GM12878 (cell line): ENCODE results near the gene ACTMAP. TPM values are rescaled to one million over a fixed set of nuclear protein-coding genes. Genes with fewer than 3 reads are reported as not detected.

Experiments
- ASH2L ChIP-seq: fragments of 300-600, 200-600 bp; sonication (generic); IDR thresholded peaks from 2 replicates; pipeline ENCODE4 v1.6.1; 2017; ENCODE audit warnings: low read depth, mild to moderate bottlenecking, borderline replicate concordance
- BACH1 ChIP-seq: fragments of 450-650 bp; IDR thresholded peaks from 2 replicates; pipeline ENCODE4 v1.6.1; 2017; ENCODE audit warnings: mild to moderate bottlenecking, borderline replicate concordance
- BCLAF1 ChIP-seq: fragments of 450-650 bp; IDR thresholded peaks from 2 replicates; pipeline ENCODE4 v1.6.1; 2017; ENCODE audit warnings: antibody characterized with exemption, mild to moderate bottlenecking, moderate library complexity
- BHLHE40 ChIP-seq, 2 experiments: fragments of 450-650 bp in 1 of 2; IDR thresholded peaks; 2 replicates each; pipeline ENCODE4 v1.6.1; 2011 to 2017; ENCODE audit warnings: low read depth in 2 of 2, borderline replicate concordance in 1 of 2, improper control_type of control experiment in 1 of 2, low read length in 1 of 2, mild to moderate bottlenecking in 1 of 2
- CBFB ChIP-seq: IDR thresholded peaks from 2 replicates; pipeline ENCODE4 v1.6.1; 2016; ENCODE audit warnings: antibody characterized with exemption, low read depth
- CHD1 ChIP-seq: IDR thresholded peaks from 2 replicates; pipeline ENCODE4 v1.6.1; 2012; ENCODE audit warnings: low read depth, low read length, improper control_type of control experiment
- ESRRA ChIP-seq: IDR thresholded peaks from 2 replicates; pipeline ENCODE4 v1.6.1; 2012; ENCODE audit warnings: mild to moderate bottlenecking, low read length, improper control_type of control experiment
- FOXM1 ChIP-seq: IDR thresholded peaks from 2 replicates; pipeline ENCODE4 v1.6.1; 2012; ENCODE audit warnings: low read depth, mild to moderate bottlenecking, inconsistent platforms, low read length, moderate library complexity
- HDAC6 ChIP-seq: fragments of 200-600 bp; sonication (generic); IDR thresholded peaks from one replicate; pipeline ENCODE4 v1.8.0; 2017; ENCODE audit warnings: antibody characterized with exemption; ENCODE audit not compliant: unreplicated experiment
- HDGF ChIP-seq: fragments of 450-650 bp; IDR thresholded peaks from 2 replicates; pipeline ENCODE4 v1.6.1; 2016; ENCODE audit warnings: antibody characterized with exemption
- IKZF1 ChIP-seq: fragments of 450-650 bp; conservative IDR thresholded peaks from 2 replicates; pipeline ENCODE4 v1.6.1; 2017; ENCODE audit warnings: antibody characterized with exemption, mild to moderate bottlenecking
- IRF3 ChIP-seq: fragments of 450-650 bp; IDR thresholded peaks from 2 replicates; pipeline ENCODE4 v1.6.1; 2014; ENCODE audit warnings: mild to moderate bottlenecking
- KAT2A ChIP-seq: conservative IDR thresholded peaks from 2 replicates; pipeline ENCODE4 v1.6.1; 2011; ENCODE audit warnings: low read depth, low read length; ENCODE audit not compliant: control insufficient read depth
- LARP7 ChIP-seq: fragments of 450-650 bp; IDR thresholded peaks from 2 replicates; pipeline ENCODE4 v1.6.1; 2017; ENCODE audit warnings: mild to moderate bottlenecking
- NFYA ChIP-seq: IDR thresholded peaks from 2 replicates; pipeline ENCODE4 v1.6.1; 2011; ENCODE audit warnings: low read depth, mild to moderate bottlenecking, low read length, improper control_type of control experiment, borderline replicate concordance
- NRF1 ChIP-seq: conservative IDR thresholded peaks from 2 replicates; pipeline ENCODE4 v1.6.1; 2011; ENCODE audit warnings: mild to moderate bottlenecking, low read depth, low read length, improper control_type of control experiment
- PML ChIP-seq: IDR thresholded peaks from 2 replicates; pipeline ENCODE4 v1.6.1; 2012; ENCODE audit warnings: low read length, inconsistent platforms
- POLR2A ChIP-seq: IDR thresholded peaks from 2 replicates; pipeline ENCODE4 v1.6.1; 2011; ENCODE audit warnings: low read depth, mild to moderate bottlenecking, low read length
- POLR2AphosphoS2 ChIP-seq: IDR thresholded peaks from 2 replicates; pipeline ENCODE4 v1.6.1; 2011; ENCODE audit warnings: low read depth, mild to moderate bottlenecking, low read length, improper control_type of control experiment, moderate library complexity
- POU2F2 ChIP-seq: IDR thresholded peaks from 3 replicates; pipeline ENCODE4 v1.6.1; 2011; ENCODE audit warnings: low read depth, mild to moderate bottlenecking, low read length, borderline replicate concordance
- RB1 ChIP-seq: fragments of 450-650 bp; formaldehyde crosslinking; IDR thresholded peaks from 2 replicates; pipeline ENCODE4 v1.6.1; 2017; ENCODE audit warnings: mild to moderate bottlenecking, borderline replicate concordance
- SIX5 ChIP-seq: IDR thresholded peaks from 2 replicates; pipeline ENCODE4 v1.6.1; 2011; ENCODE audit warnings: mild to moderate bottlenecking, low read depth, low read length, moderate library complexity; ENCODE audit not compliant: severe bottlenecking
- SP1 ChIP-seq: IDR thresholded peaks from one replicate; pipeline ENCODE4 v1.6.1; 2011; ENCODE audit warnings: low read depth, low read length
- STAT1 ChIP-seq: fragments of 450-650 bp; conservative IDR thresholded peaks from 2 replicates; pipeline ENCODE4 v1.6.1; 2014; ENCODE audit warnings: antibody characterized with exemption, mild to moderate bottlenecking
- STAT3 ChIP-seq: IDR thresholded peaks from 2 replicates; pipeline ENCODE4 v1.6.1; 2011; ENCODE audit warnings: low read depth, low read length, improper control_type of control experiment
- TCF3 ChIP-seq: IDR thresholded peaks from 2 replicates; pipeline ENCODE4 v1.6.1; 2012; ENCODE audit warnings: low read depth, mild to moderate bottlenecking, low read length, borderline replicate concordance; ENCODE audit not compliant: insufficient read depth
- TCF7 ChIP-seq: IDR thresholded peaks from 2 replicates; pipeline ENCODE4 v1.6.1; 2014; ENCODE audit warnings: antibody characterized with exemption, borderline replicate concordance
- ZNF217 ChIP-seq: fragments of 450-650 bp; IDR thresholded peaks from 2 replicates; pipeline ENCODE4 v1.6.1; 2017; ENCODE audit warnings: antibody characterized with exemption, mild to moderate bottlenecking
- ZNF384 ChIP-seq: IDR thresholded peaks from 2 replicates; pipeline ENCODE4 v1.6.1; 2012; ENCODE audit warnings: low read depth, mild to moderate bottlenecking, low read length, improper control_type of control experiment, borderline replicate concordance
- polyA plus RNA-seq, 11 experiments: library from polyadenylated mRNA; depleted of rRNA in 4 of 11; unstranded in 6 of 11; stranded (reverse) in 5 of 11; fragments of >200 nt; fragmentation: Nextera tagmentation in 4 of 11; fragmentation: Illumina TruSeq in 1 of 11; extraction: Ambion mirVana in 4 of 11; extraction: Trizol in 1 of 11; gene quantifications; 1 replicate in 1 of 11; 2 replicates in 10 of 11; pipeline versions ENCODE4 v1.2.1 to v1.2.3, GENCODE V29; 2011 to 2016; ENCODE audit warnings: inconsistent platforms in 2 of 11, missing spikeins in 2 of 11, low read depth in 1 of 11
- total RNA-seq, 4 experiments: library from RNA; depleted of rRNA in 3 of 4; stranded (reverse); fragments of >200 nt in 3 of 4; fragmentation: Illumina TruSeq in 1 of 4; extraction: Trizol in 1 of 4; gene quantifications; 2 replicates each; pipeline versions ENCODE4 v1.2.1 to v1.2.3, GENCODE V29; 2013 to 2021

ACTMAP gene
- total and polyA plus RNA-seq, 10 of the 15 experiments (the other 5 are each of a cell fraction or from before 2014, with no cell fraction given): 3.0 to 26.2 (median 11.1) TPM

- TF ChIP-seq HDGF (no peak), ASH2L (0 out of 2 replicates have a peak, but pooled peaks have one; percentile 54), ZNF217 (no peak), STAT3 (0 out of 2 replicates have a peak, but pooled peaks have one; percentile 14), POLR2A (peak; percentile 72), BACH1 (no peak), ZNF384 (peak; percentile 26; the same call in 1 of the 2 replicates), HDAC6 (no peak), PML (peak; percentile 97), ESRRA (peak; percentile 56; the same call in 1 of the 2 replicates), BHLHE40 (IDR thresholded peaks at IDR 0.05; ENCODE audit: borderline replicate concordance in 1 of 2, low read depth in 2 of 2, low read length in 1 of 2) (peak; percentile 71 to 78; a peak in 3 of 4 replicates), SIX5 (peak; percentile 61), BCLAF1 (no peak), IRF3 (no peak), TCF3 (0 out of 2 replicates have a peak, but pooled peaks have one; percentile 26), TCF7 (no peak), STAT1 (0 out of 2 replicates have a peak, but pooled peaks have one; percentile 33), LARP7 (no peak), POU2F2 (peak; percentile 67; the same call in 2 of the 3 replicates), FOXM1 (no peak), CHD1 (peak; percentile 91), NRF1 (no peak), KAT2A (no peak), IKZF1 (peak; percentile 67), CBFB (peak; percentile 91), SP1 (peak; percentile 12), RB1 (no peak; the same call in none of the 2 replicates), POLR2AphosphoS2 (peak; percentile 81; the same call in 1 of the 2 replicates), NFYA (no peak; the same call in 1 of the 2 replicates)
These were observed 729 bp upstream of the ACTMAP start, which contains the start of gene SNRPA (continued) for GRCh38 chr19:40750874-40751537.
